Measurements from ENCODE around the gene GBA3.

Gene GBA3

GRCh38 chr4:22778547-22779163 is 85.9 kb downstream of the GBA3 start:
- in situ Hi-C loops (cut with MboI; ENCODE audit: low sequenced_read_pairs), result no loop called here

- in situ Hi-C loops (cut with MboI; ENCODE audit: low sequenced_read_pairs), result no loop called here
These were observed 87.6 kb downstream of the GBA3 start for GRCh38 chr4:22780317-22780716.

- in situ Hi-C loops (cut with MboI; ENCODE audit: low sequenced_read_pairs), result no loop called here
These were observed 88.1 kb downstream of the GBA3 start for GRCh38 chr4:22780797-22781196.

- in situ Hi-C loops (cut with MboI; ENCODE audit: low sequenced_read_pairs), result no loop called here
These were observed 95.1 kb downstream of the GBA3 start for GRCh38 chr4:22787753-22788375.

- in situ Hi-C loops (cut with MboI; ENCODE audit: low sequenced_read_pairs), result no loop called here
These were observed 97.9 kb downstream of the GBA3 start for GRCh38 chr4:22790631-22791030.

- in situ Hi-C loops (cut with MboI; ENCODE audit: low sequenced_read_pairs), result no loop called here
These were observed 102.0 kb downstream of the GBA3 start for GRCh38 chr4:22794732-22795131.

- in situ Hi-C loops (cut with MboI; ENCODE audit: low sequenced_read_pairs), result no loop called here
These were observed 108.7 kb downstream of the GBA3 start for GRCh38 chr4:22801391-22801790.

- in situ Hi-C loops (cut with MboI; ENCODE audit: low sequenced_read_pairs), result no loop called here
These were observed 110.1 kb downstream of the GBA3 start for GRCh38 chr4:22802876-22803275.

- in situ Hi-C loops (cut with MboI; ENCODE audit: low sequenced_read_pairs), result no loop called here
These were observed 110.8 kb downstream of the GBA3 start for GRCh38 chr4:22803512-22803911.

GRCh38 chr4:22814906-22815305 is 122.2 kb downstream of the GBA3 start:
- in situ Hi-C loops (cut with MboI; ENCODE audit: low sequenced_read_pairs), result no loop called here

- in situ Hi-C loops (cut with MboI; ENCODE audit: low sequenced_read_pairs), result no loop called here
These were observed 131.4 kb downstream of the GBA3 start for GRCh38 chr4:22824091-22824490.

- in situ Hi-C loops (cut with MboI; ENCODE audit: low sequenced_read_pairs), result no loop called here
These were observed 149.8 kb downstream of the GBA3 start for GRCh38 chr4:22842360-22843018.

- in situ Hi-C loops (cut with MboI; ENCODE audit: low sequenced_read_pairs), result no loop called here
These were observed 155.6 kb downstream of the GBA3 start for GRCh38 chr4:22848332-22848731.

- in situ Hi-C loops (cut with MboI; ENCODE audit: low sequenced_read_pairs), result no loop called here
These were observed 157.3 kb downstream of the GBA3 start for GRCh38 chr4:22850055-22850454.

- in situ Hi-C loops (cut with MboI; ENCODE audit: low sequenced_read_pairs), result no loop called here
These were observed 157.9 kb downstream of the GBA3 start for GRCh38 chr4:22850630-22851029.

GRCh38 chr4:22857411-22857810 is 164.7 kb downstream of the GBA3 start:
- in situ Hi-C loops (cut with MboI; ENCODE audit: low sequenced_read_pairs), result no loop called here

GRCh38 chr4:22859318-22859717 is 166.6 kb downstream of the GBA3 start:
- in situ Hi-C loops (cut with MboI; ENCODE audit: low sequenced_read_pairs), result no loop called here
